GM23338 (cell line): Measurements from ENCODE around the gene FEZF1. TPM values are rescaled to one million over a fixed set of nuclear protein-coding genes. Genes with fewer than 3 reads are reported as not detected.
A peak's percentile ranks its signal among the peaks of the same experiment; 100 is the strongest.

Experiments
- ATAC-seq: fragments of 200-7000 bp; cut with Tn5 transposase; 3 replicates; pipeline ENCODE4 v1.9.1; 2020
- DNase-seq: peaks from one replicate; pipeline ENCODE4 v3.0.0-alpha.2; 2015; ENCODE audit warnings: low spot score
- H2AFZ ChIP-seq: fragments of 200-600 bp; sonication (generic); 2 replicates; pipeline ENCODE4 v1.8.0; 2016; ENCODE audit warnings: antibody characterized with exemption, mild to moderate bottlenecking, moderate library complexity
- H3F3A ChIP-seq: fragments of 200-600 bp; sonication (generic); replicated peaks from 2 replicates; pipeline ENCODE4 v1.8.0; 2017; ENCODE audit warnings: antibody characterized with exemption, mixed run types, low read depth
- H3K27ac ChIP-seq: fragments of 200-600 bp; sonication (generic); 2 replicates; pipeline ENCODE4 v1.6.1; 2016; ENCODE audit warnings: low read depth
- H3K27me3 ChIP-seq: fragments of 200-600 bp; sonication (generic); 2 replicates; pipeline ENCODE4 v1.8.0; 2016; ENCODE audit warnings: mild to moderate bottlenecking, mixed run types, moderate library complexity; ENCODE audit not compliant: insufficient read depth
- H3K36me3 ChIP-seq: fragments of 200-600 bp; sonication (generic); 2 replicates; pipeline ENCODE4 v1.8.0; 2016; ENCODE audit warnings: mild to moderate bottlenecking; ENCODE audit not compliant: insufficient read depth
- H3K4me1 ChIP-seq: fragments of 200-600 bp; sonication (generic); 2 replicates; pipeline ENCODE4 v1.8.0; 2016; ENCODE audit warnings: mild to moderate bottlenecking, moderate library complexity; ENCODE audit not compliant: insufficient read depth
- H3K4me2 ChIP-seq: fragments of 200-600 bp; sonication (generic); 2 replicates; pipeline ENCODE4 v1.7.1; 2017; ENCODE audit warnings: mixed run types
- H3K4me3 ChIP-seq: fragments of 200-600 bp; sonication (generic); 2 replicates; pipeline ENCODE4 v1.6.1; 2016; ENCODE audit warnings: mixed run types
- H3K79me2 ChIP-seq: fragments of 200-600 bp; sonication (generic); replicated peaks from 2 replicates; pipeline ENCODE4 v1.8.0; 2017; ENCODE audit warnings: mild to moderate bottlenecking; ENCODE audit not compliant: insufficient read depth
- H3K9me2 ChIP-seq: fragments of 200-600 bp; sonication (generic); 2 replicates; pipeline ENCODE4 v1.8.0; 2017; ENCODE audit not compliant: insufficient read depth
- H4K20me1 ChIP-seq: fragments of 200-600 bp; sonication (generic); replicated peaks from 2 replicates; pipeline ENCODE4 v1.8.0; 2017; ENCODE audit warnings: mild to moderate bottlenecking; ENCODE audit not compliant: insufficient read depth
- H3K27ac Mint-ChIP-seq: 2 replicates; pipeline ENCODE4 v1.8.0; 2020; ENCODE audit warnings: inconsistent platforms, mild to moderate bottlenecking, moderate library complexity, mixed read lengths
- H3K27me3 Mint-ChIP-seq: 3 replicates; pipeline ENCODE4 v1.8.0; 2022; ENCODE audit warnings: low read depth, mild to moderate bottlenecking, moderate library complexity, mixed read lengths, inconsistent platforms; ENCODE audit not compliant: insufficient read depth, poor library complexity
- H3K36me3 Mint-ChIP-seq: 3 replicates; pipeline ENCODE4 v1.8.0; 2021; ENCODE audit warnings: low read depth, mild to moderate bottlenecking, inconsistent platforms, moderate library complexity, mixed read lengths
- H3K4me1 Mint-ChIP-seq: 3 replicates; pipeline ENCODE4 v1.8.0; 2020; ENCODE audit warnings: mild to moderate bottlenecking, inconsistent platforms, mixed read lengths
- H3K4me3 Mint-ChIP-seq: 3 replicates; pipeline ENCODE4 v1.8.0; 2021; ENCODE audit warnings: moderate library complexity, mild to moderate bottlenecking, inconsistent platforms, mixed read lengths
- H3K9me3 Mint-ChIP-seq: 3 replicates; pipeline ENCODE4 v1.8.0; 2020; ENCODE audit warnings: moderate library complexity, mild to moderate bottlenecking, inconsistent platforms, mixed read lengths
- CREB1 ChIP-seq: fragments of 250-450 bp; sonication (Bioruptor Pico); IDR thresholded peaks from 2 replicates; pipeline ENCODE4 v1.5.0; 2020; ENCODE audit warnings: low read depth, mild to moderate bottlenecking, moderate library complexity
- EZH2 ChIP-seq: fragments of 200-600 bp; sonication (generic); IDR thresholded peaks from one replicate; pipeline ENCODE4 v1.8.0; 2017; ENCODE audit warnings: antibody characterized with exemption, mild to moderate bottlenecking, low read depth; ENCODE audit not compliant: unreplicated experiment
- EZH2phosphoT487 ChIP-seq: fragments of 200-600 bp; sonication (generic); IDR thresholded peaks from one replicate; pipeline ENCODE4 v1.8.1; 2018; ENCODE audit warnings: antibody characterized with exemption; ENCODE audit not compliant: unreplicated experiment
- NANOG ChIP-seq: IDR thresholded peaks from 2 replicates; pipeline ENCODE4 v1.6.1; 2016; ENCODE audit warnings: antibody characterized with exemption, borderline replicate concordance
- POLR2AphosphoS5 ChIP-seq: IDR thresholded peaks from 2 replicates; pipeline ENCODE4 v1.6.1; 2016; ENCODE audit warnings: antibody characterized with exemption, low read depth
- ZNF114 ChIP-seq: fragments of 250-450 bp; sonication (Bioruptor Pico); IDR thresholded peaks from 2 replicates; pipeline ENCODE4 v1.5.0; 2020; ENCODE audit warnings: mild to moderate bottlenecking, moderate library complexity
- polyA plus RNA-seq: library from polyadenylated mRNA; unstranded; fragments of >200 nt; fragmentation: Nextera tagmentation; extraction: Ambion mirVana; gene quantifications from 2 replicates; pipeline ENCODE4 v1.2.1, GENCODE V29; 2016
- total RNA-seq: library from RNA; depleted of rRNA; stranded (reverse); fragments of >200 nt; shearing (Covaris generic); gene quantifications from 2 replicates; pipeline ENCODE4 v1.2.3, GENCODE V29; 2014
- TF ChIP-seq, protein P1 (sequence below), 2 experiments: fragments of 200-600 bp in 1 of 2; sonication (generic) in 1 of 2; conservative IDR thresholded peaks; 2 replicates each; pipeline versions ENCODE4 v1.5.1 to v1.6.1; 2016 to 2017; ENCODE audit warnings: antibody characterized with exemption in 2 of 2, low read depth in 2 of 2, mild to moderate bottlenecking in 2 of 2, moderate library complexity in 1 of 2
- TF ChIP-seq, protein P2 (sequence below): IDR thresholded peaks from 2 replicates; pipeline ENCODE4 v1.6.1; 2016; ENCODE audit warnings: antibody characterized with exemption

The FEZF1 gene
- total and polyA plus RNA-seq, 2 experiments from 2014 or later: 1.0 to 2.3 TPM

DNA sequence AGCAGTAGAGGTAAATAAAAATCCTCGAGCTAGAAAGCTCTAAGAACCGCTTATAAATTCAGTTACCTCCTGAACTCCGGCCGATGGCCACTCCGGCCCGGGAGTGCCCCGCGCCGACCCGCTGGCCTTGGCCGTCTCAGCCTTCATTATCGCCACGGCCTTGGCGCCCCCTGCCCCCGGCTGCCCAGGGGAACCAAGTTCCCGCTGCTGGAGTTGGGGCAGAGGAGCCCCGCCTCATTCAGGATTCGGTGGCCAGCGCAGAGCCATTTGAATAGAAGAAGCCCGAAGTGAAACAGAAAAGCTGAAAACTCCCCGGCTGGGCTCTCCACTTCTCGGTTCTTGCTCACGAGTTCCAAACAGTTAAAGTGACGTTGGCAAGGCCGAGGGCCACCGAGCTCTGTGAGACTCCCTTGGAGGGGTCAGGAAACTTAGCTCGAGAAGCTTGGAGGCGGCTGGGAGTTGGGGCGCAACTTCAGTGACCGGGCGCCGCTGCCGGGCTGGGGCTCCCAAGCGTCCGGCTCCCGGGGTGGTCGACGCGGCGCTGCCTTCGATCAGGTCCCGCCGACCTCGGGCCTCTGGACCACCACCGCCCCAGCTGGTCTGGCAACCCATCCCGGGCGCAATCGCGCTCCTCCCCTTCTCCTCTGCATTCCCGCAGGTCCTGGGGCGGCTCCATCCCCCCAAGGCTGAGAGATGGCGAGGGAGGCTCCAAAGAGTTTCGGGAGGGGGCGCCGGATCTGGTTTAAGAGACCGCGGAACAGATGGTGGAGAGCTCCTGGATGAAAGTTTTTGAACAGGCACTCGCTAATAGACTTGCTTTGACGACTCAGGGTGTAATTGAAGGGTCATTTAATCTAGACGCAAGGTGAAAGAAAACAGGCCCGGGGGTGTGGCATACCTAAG is 5.8 kb upstream of the FEZF1 start:
- Histone ChIP-seq H3K4me3 (peak overlapping the region; percentile 69), H3F3A (peaks cover 17% of the 10 kb centered on the region; the same call in 1 of the 2 replicates), H3K4me2 (peak overlapping the region; percentile 95), H3K36me3 (no peaks in the 10 kb centered on the region), H3K4me1 (peaks cover 72% of the 10 kb centered on the region), H3K9me2 (no peaks in the 10 kb centered on the region), H3K27ac (no peak overlapping the region), H4K20me1 (no peaks in the 10 kb centered on the region), H2AFZ (peak overlapping the region; percentile 86), H3K27me3 (peaks cover 100% of the 10 kb centered on the region), H3K79me2 (no peaks in the 10 kb centered on the region)
- peak; percentile 96 for DNase-seq
- Mint-ChIP-seq H3K27me3 (peaks cover 85% of the 10 kb centered on the region), H3K4me3 (peak overlapping the region; percentile 77), H3K36me3 (no peaks in the 10 kb centered on the region), H3K27ac (no peak overlapping the region), H3K9me3 (no peaks in the 10 kb centered on the region), H3K4me1 (peaks cover 47% of the 10 kb centered on the region)
- ATAC-seq: peak; percentile 50
- TF ChIP-seq ZNF114 (no peak), CREB1 (CRISPR knock-in tag) (0 out of 2 replicates have a peak, but pooled peaks have one; percentile 13), EZH2 (peak; percentile 43), NANOG (peak; percentile 13; the same call in 1 of the 2 replicates), POLR2AphosphoS5 (peak; percentile 23; the same call in 1 of the 2 replicates)
- TF ChIP-seq, protein P1, sequence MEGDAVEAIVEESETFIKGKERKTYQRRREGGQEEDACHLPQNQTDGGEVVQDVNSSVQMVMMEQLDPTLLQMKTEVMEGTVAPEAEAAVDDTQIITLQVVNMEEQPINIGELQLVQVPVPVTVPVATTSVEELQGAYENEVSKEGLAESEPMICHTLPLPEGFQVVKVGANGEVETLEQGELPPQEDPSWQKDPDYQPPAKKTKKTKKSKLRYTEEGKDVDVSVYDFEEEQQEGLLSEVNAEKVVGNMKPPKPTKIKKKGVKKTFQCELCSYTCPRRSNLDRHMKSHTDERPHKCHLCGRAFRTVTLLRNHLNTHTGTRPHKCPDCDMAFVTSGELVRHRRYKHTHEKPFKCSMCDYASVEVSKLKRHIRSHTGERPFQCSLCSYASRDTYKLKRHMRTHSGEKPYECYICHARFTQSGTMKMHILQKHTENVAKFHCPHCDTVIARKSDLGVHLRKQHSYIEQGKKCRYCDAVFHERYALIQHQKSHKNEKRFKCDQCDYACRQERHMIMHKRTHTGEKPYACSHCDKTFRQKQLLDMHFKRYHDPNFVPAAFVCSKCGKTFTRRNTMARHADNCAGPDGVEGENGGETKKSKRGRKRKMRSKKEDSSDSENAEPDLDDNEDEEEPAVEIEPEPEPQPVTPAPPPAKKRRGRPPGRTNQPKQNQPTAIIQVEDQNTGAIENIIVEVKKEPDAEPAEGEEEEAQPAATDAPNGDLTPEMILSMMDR (conservative IDR thresholded peaks at IDR 0.05; ENCODE audit: low read depth in 2 of 2): peak in 1 of 2 experiments; percentile 42

DNA sequence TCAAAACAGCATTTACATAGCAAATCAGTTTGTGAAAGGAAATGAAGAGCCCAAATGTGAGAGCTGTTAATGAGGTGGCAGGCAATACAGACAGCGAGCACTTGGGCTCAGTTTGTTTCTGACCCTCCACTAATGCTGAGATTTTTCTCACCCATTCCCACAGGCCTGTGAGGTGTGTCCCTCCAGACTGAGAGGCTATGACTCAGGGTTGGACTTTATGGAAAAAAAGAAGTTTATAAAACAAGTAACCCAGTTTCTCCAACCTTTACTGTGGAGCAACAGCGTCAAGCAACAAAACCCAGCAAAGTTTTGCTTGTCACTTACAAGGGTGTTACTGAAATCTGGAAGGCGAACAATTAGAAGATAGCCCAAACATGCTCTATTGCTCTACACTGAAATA is 4.9 kb upstream of the FEZF1 start:
- H3K27me3 Mint-ChIP-seq: peaks cover 85% of the 10 kb centered on the region
- H3K36me3 Mint-ChIP-seq: no peaks in the 10 kb centered on the region
- DNase-seq: no peak
- Histone ChIP-seq H3K27ac (no peak overlapping the region), H3K4me3 (peak overlapping the region; percentile 69), H3K9me2 (no peaks in the 10 kb centered on the region), H4K20me1 (no peaks in the 10 kb centered on the region), H3K36me3 (no peaks in the 10 kb centered on the region), H3K4me1 (peaks cover 69% of the 10 kb centered on the region), H2AFZ (no peak overlapping the region), H3F3A (peaks cover 18% of the 10 kb centered on the region; the same call in 1 of the 2 replicates), H3K4me2 (peak overlapping the region; percentile 95), H3K79me2 (no peaks in the 10 kb centered on the region), H3K27me3 (peaks cover 100% of the 10 kb centered on the region)
- peak overlapping the region; percentile 77 for H3K4me3 Mint-ChIP-seq
- no peak for ATAC-seq
- H3K27ac Mint-ChIP-seq: no peak overlapping the region
- H3K4me1 Mint-ChIP-seq: peaks cover 45% of the 10 kb centered on the region
- no peaks in the 10 kb centered on the region for H3K9me3 Mint-ChIP-seq
- TF ChIP-seq EZH2 (no peak), POLR2AphosphoS5 (no peak), EZH2phosphoT487 (no peak)
- TF ChIP-seq, protein P2, sequence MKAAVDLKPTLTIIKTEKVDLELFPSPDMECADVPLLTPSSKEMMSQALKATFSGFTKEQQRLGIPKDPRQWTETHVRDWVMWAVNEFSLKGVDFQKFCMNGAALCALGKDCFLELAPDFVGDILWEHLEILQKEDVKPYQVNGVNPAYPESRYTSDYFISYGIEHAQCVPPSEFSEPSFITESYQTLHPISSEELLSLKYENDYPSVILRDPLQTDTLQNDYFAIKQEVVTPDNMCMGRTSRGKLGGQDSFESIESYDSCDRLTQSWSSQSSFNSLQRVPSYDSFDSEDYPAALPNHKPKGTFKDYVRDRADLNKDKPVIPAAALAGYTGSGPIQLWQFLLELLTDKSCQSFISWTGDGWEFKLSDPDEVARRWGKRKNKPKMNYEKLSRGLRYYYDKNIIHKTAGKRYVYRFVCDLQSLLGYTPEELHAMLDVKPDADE: no peak
- TF ChIP-seq, protein P1 (conservative IDR thresholded peaks at IDR 0.05; ENCODE audit: low read depth in 2 of 2): no peak
